ENCODE data around the gene MUC4. TPM values are rescaled to one million over a fixed set of nuclear protein-coding genes. Genes with fewer than 3 reads are reported as not detected.
"Not testable (repeated sequence)": the region's sequence is repeated elsewhere in the genome, so short reads cannot be mapped to it uniquely, and the experiment has no call there.

The MUC4 gene
- total and polyA plus RNA-seq, 2 of the 4 experiments (the other 2 are of a cell fraction) = not detected

GRCh38 chr3:195713150-195713549, 98.6 kb downstream of the MUC4 start:
- H2BK5ac ChIP-seq (ENCODE audit: low read depth, low read length, poor library complexity, severe bottlenecking); CTCF ChIA-PET; ATAC-seq (ENCODE audit: low read depth); H3K4me1 ChIP-seq (ENCODE audit: control insufficient read depth, insufficient read depth, low read length); POLR2A ChIA-PET (ENCODE audit: unreplicated experiment); H3K4me3 ChIP-seq (ENCODE audit: insufficient read depth, low read depth, low read length); H3K9me1 ChIP-seq (ENCODE audit: insufficient read depth, low read length); H4K8ac ChIP-seq (ENCODE audit: low read depth in 2 of 2, low read length in 2 of 2); H2BK120ac ChIP-seq (ENCODE audit: low read depth, low read length); H3K27ac ChIP-seq (ENCODE audit: insufficient read depth, low read length); H2AK5ac ChIP-seq (ENCODE audit: low read depth, low read length); H3K36me3 ChIP-seq (ENCODE audit: control insufficient read depth, insufficient read depth, low read length); H3K4me2 ChIP-seq (ENCODE audit: low read depth, low read length); H3K56ac ChIP-seq (ENCODE audit: extremely low read depth, insufficient read depth, low read length); H3K14ac ChIP-seq (replicated peaks; ENCODE audit: low read depth, low read length); H3K18ac ChIP-seq (ENCODE audit: low read depth, low read length); dilution Hi-C loops (cut with HindIII; ENCODE audit: low sequenced_read_pairs, unreplicated experiment); H3K23ac ChIP-seq (ENCODE audit: low read depth, low read length); H4K20me1 ChIP-seq (ENCODE audit: insufficient read depth, low read length); H2AFZ ChIP-seq (replicated peaks; ENCODE audit: low read length, poor library complexity); intact Hi-C loops (cut with micrococcal nuclease); H2AK9ac ChIP-seq (replicated peaks; ENCODE audit: low read depth, low read length, poor library complexity); H3K9ac ChIP-seq (ENCODE audit: low read depth, low read length); H3K4ac ChIP-seq (ENCODE audit: low read depth, low read length); H2BK15ac ChIP-seq (ENCODE audit: low read depth, low read length); DNase-seq; H2BK20ac ChIP-seq (ENCODE audit: low read depth, low read length); H4K91ac ChIP-seq (ENCODE audit: insufficient read depth, low read depth, low read length); H3K9me3 ChIP-seq (ENCODE audit: control insufficient read depth, insufficient read depth, low read length); H4K5ac ChIP-seq (ENCODE audit: low read depth, low read length); in situ Hi-C loops (cut with MboI; ENCODE audit: low sequenced_read_pairs); BruUV-seq (replicated peaks); H3K79me1 ChIP-seq (ENCODE audit: low read depth in 1 of 2, low read length in 2 of 2): not testable (repeated sequence)
- H3K27me3 ChIP-seq (ENCODE audit: control insufficient read depth, insufficient read depth, low read length) = peaks cover 13% of the 10 kb centered on the region
- 50% methylated on average over 2 of the region's 9 CpGs; no CpG with 5 or more reads in 1 of the 2 experiments for WGBS, 2 experiments (ENCODE audit: extremely low coverage in 2 of 2, insufficient read length in 1 of 2)

- H2BK5ac ChIP-seq (ENCODE audit: low read depth, low read length, poor library complexity, severe bottlenecking); H4K5ac ChIP-seq (ENCODE audit: low read depth, low read length); H3K4me2 ChIP-seq (ENCODE audit: low read depth, low read length); H3K4ac ChIP-seq (ENCODE audit: low read depth, low read length); dilution Hi-C loops (cut with HindIII; ENCODE audit: low sequenced_read_pairs, unreplicated experiment); H2BK120ac ChIP-seq (ENCODE audit: low read depth, low read length); H4K20me1 ChIP-seq (ENCODE audit: insufficient read depth, low read length); H3K4me1 ChIP-seq (ENCODE audit: control insufficient read depth, insufficient read depth, low read length); H3K36me3 ChIP-seq (ENCODE audit: control insufficient read depth, insufficient read depth, low read length); ATAC-seq (ENCODE audit: low read depth); BruUV-seq (replicated peaks); CTCF ChIA-PET; H3K27ac ChIP-seq (ENCODE audit: insufficient read depth, low read length); H3K18ac ChIP-seq (ENCODE audit: low read depth, low read length); H3K4me3 ChIP-seq (ENCODE audit: insufficient read depth, low read depth, low read length); H4K8ac ChIP-seq (ENCODE audit: low read depth in 2 of 2, low read length in 2 of 2); H2AK9ac ChIP-seq (replicated peaks; ENCODE audit: low read depth, low read length, poor library complexity); in situ Hi-C loops (cut with MboI; ENCODE audit: low sequenced_read_pairs); H3K9me3 ChIP-seq (ENCODE audit: control insufficient read depth, insufficient read depth, low read length); H2AK5ac ChIP-seq (ENCODE audit: low read depth, low read length); H3K23ac ChIP-seq (ENCODE audit: low read depth, low read length); H2BK15ac ChIP-seq (ENCODE audit: low read depth, low read length); H3K9ac ChIP-seq (ENCODE audit: low read depth, low read length); H3K14ac ChIP-seq (replicated peaks; ENCODE audit: low read depth, low read length); H2AFZ ChIP-seq (replicated peaks; ENCODE audit: low read length, poor library complexity); DNase-seq; H2BK20ac ChIP-seq (ENCODE audit: low read depth, low read length); H3K27me3 ChIP-seq (ENCODE audit: control insufficient read depth, insufficient read depth, low read length); POLR2A ChIA-PET (ENCODE audit: unreplicated experiment); H3K56ac ChIP-seq (ENCODE audit: extremely low read depth, insufficient read depth, low read length); intact Hi-C loops (cut with micrococcal nuclease); H3K79me1 ChIP-seq (ENCODE audit: low read depth in 1 of 2, low read length in 2 of 2); H4K91ac ChIP-seq (ENCODE audit: insufficient read depth, low read depth, low read length); H3K9me1 ChIP-seq (ENCODE audit: insufficient read depth, low read length): not testable (repeated sequence)
- WGBS, 2 experiments (ENCODE audit: extremely low coverage in 2 of 2, insufficient read length in 1 of 2) = 60% methylated on average over 8 of the region's 8 CpGs; no CpG with 5 or more reads in 1 of the 2 experiments
Measured at GRCh38 chr3:195712535-195712910, 99.2 kb downstream of the MUC4 start.

Measured in IMR-90 (cell line).